Measurements from ENCODE around the gene AVPR1B. TPM values are rescaled to one million over a fixed set of nuclear protein-coding genes. Genes with fewer than 3 reads are reported as not detected.

Gene AVPR1B
- total and polyA plus RNA-seq, 2 of the 13 experiments (the other 11 are each of a cell fraction or from before 2014, with no cell fraction given): 0.05 TPM; not detected in 1

DNA sequence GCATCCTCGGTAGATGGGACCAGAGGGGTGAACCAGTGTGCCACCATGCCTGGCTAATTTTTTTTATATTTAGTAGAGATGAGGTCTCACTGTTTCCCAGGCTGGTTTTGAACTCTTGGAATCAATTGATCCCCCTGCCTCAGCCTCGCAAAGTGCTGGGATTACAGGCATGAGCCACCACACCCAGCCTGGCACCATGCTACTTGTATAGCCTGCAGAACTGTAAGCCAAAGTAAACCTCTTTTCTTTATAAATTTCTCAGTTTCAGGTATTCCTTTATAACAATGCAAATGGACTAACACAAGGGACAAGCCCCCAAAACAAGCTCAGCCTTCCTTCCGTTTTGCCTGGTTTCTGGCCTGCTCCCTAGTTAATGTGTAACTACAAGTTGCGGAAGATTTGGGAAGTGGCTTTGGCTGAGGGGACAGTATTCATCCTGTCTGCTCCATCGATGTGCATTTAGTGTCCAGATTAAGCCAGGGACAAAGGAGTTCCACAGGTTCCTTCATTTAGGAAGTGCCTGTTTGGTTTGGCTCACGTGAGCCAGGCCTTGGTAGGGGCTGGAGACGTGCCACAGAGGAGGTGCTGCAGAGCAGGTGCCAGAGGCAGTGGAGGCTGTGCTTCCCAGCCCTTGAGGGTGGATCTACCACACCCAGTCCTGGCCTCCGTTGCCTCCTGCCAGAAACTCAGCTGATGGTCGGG, 4.4 kb downstream of the AVPR1B start (continued):
- TF ChIP-seq ZNF770 (CRISPR knock-in tag; IDR thresholded peaks at IDR 0.05): peak; percentile 50
- TF ChIP-seq POLR2A (IDR thresholded peaks at IDR 0.05; ENCODE audit: insufficient read depth in 1 of 2, low read depth in 2 of 2, low read length in 2 of 2): peak in 1 of 2 experiments; percentile 42; a peak in 1 of 4 replicates
- peak; percentile 50; the same call in 1 of the 2 replicates for TF ChIP-seq ZFY (CRISPR knock-in tag; IDR thresholded peaks at IDR 0.05)
- TF ChIP-seq PRMT3 (CRISPR knock-in tag; IDR thresholded peaks at IDR 0.05; ENCODE audit: borderline replicate concordance, low read depth): no peak
- TF ChIP-seq ZFP62 (CRISPR knock-in tag; IDR thresholded peaks at IDR 0.05): no peak
- TF ChIP-seq, protein P1, sequence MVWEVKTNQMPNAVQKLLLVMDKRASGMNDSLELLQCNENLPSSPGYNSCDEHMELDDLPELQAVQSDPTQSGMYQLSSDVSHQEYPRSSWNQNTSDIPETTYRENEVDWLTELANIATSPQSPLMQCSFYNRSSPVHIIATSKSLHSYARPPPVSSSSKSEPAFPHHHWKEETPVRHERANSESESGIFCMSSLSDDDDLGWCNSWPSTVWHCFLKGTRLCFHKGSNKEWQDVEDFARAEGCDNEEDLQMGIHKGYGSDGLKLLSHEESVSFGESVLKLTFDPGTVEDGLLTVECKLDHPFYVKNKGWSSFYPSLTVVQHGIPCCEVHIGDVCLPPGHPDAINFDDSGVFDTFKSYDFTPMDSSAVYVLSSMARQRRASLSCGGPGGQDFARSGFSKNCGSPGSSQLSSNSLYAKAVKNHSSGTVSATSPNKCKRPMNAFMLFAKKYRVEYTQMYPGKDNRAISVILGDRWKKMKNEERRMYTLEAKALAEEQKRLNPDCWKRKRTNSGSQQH (CRISPR knock-in tag; IDR thresholded peaks at IDR 0.05; ENCODE audit: low read depth): no peak
- TF ChIP-seq SNAPC2 (CRISPR knock-in tag; IDR thresholded peaks at IDR 0.05): no peak
- TF ChIP-seq, protein P2, sequence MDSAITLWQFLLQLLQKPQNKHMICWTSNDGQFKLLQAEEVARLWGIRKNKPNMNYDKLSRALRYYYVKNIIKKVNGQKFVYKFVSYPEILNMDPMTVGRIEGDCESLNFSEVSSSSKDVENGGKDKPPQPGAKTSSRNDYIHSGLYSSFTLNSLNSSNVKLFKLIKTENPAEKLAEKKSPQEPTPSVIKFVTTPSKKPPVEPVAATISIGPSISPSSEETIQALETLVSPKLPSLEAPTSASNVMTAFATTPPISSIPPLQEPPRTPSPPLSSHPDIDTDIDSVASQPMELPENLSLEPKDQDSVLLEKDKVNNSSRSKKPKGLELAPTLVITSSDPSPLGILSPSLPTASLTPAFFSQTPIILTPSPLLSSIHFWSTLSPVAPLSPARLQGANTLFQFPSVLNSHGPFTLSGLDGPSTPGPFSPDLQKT (CRISPR knock-in tag; IDR thresholded peaks at IDR 0.05; ENCODE audit: borderline replicate concordance): no peak
- TF ChIP-seq, protein P3, sequence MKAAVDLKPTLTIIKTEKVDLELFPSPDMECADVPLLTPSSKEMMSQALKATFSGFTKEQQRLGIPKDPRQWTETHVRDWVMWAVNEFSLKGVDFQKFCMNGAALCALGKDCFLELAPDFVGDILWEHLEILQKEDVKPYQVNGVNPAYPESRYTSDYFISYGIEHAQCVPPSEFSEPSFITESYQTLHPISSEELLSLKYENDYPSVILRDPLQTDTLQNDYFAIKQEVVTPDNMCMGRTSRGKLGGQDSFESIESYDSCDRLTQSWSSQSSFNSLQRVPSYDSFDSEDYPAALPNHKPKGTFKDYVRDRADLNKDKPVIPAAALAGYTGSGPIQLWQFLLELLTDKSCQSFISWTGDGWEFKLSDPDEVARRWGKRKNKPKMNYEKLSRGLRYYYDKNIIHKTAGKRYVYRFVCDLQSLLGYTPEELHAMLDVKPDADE (CRISPR knock-in tag; IDR thresholded peaks at IDR 0.05): no peak
- TF ChIP-seq CEBPG (CRISPR knock-in tag; IDR thresholded peaks at IDR 0.05): peak; percentile 56
- TF ChIP-seq ZNF773 (CRISPR knock-in tag; IDR thresholded peaks at IDR 0.05; ENCODE audit: borderline replicate concordance): no peak
- TF ChIP-seq, protein P4, sequence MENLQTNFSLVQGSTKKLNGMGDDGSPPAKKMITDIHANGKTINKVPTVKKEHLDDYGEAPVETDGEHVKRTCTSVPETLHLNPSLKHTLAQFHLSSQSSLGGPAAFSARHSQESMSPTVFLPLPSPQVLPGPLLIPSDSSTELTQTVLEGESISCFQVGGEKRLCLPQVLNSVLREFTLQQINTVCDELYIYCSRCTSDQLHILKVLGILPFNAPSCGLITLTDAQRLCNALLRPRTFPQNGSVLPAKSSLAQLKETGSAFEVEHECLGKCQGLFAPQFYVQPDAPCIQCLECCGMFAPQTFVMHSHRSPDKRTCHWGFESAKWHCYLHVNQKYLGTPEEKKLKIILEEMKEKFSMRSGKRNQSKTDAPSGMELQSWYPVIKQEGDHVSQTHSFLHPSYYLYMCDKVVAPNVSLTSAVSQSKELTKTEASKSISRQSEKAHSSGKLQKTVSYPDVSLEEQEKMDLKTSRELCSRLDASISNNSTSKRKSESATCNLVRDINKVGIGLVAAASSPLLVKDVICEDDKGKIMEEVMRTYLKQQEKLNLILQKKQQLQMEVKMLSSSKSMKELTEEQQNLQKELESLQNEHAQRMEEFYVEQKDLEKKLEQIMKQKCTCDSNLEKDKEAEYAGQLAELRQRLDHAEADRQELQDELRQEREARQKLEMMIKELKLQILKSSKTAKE (CRISPR knock-in tag; IDR thresholded peaks at IDR 0.05; ENCODE audit: borderline replicate concordance): no peak
- TF ChIP-seq ZBTB42 (CRISPR knock-in tag; IDR thresholded peaks at IDR 0.05): no peak
- TF ChIP-seq ZNF879 (CRISPR knock-in tag; IDR thresholded peaks at IDR 0.05): 0 out of 2 replicates have a peak, but pooled peaks have one; percentile 44
- TF ChIP-seq IRX3 (CRISPR knock-in tag; IDR thresholded peaks at IDR 0.05; ENCODE audit: borderline replicate concordance, low read depth): no peak
- peak; percentile 31; the same call in 1 of the 2 replicates for TF ChIP-seq ZNF441 (CRISPR knock-in tag; IDR thresholded peaks at IDR 0.05; ENCODE audit: borderline replicate concordance)
- no peak for TF ChIP-seq RARG (CRISPR knock-in tag; IDR thresholded peaks at IDR 0.05; ENCODE audit: low read depth)
- no peak for TF ChIP-seq ZNF264 (CRISPR knock-in tag; IDR thresholded peaks at IDR 0.05)
- TF ChIP-seq, protein P5, sequence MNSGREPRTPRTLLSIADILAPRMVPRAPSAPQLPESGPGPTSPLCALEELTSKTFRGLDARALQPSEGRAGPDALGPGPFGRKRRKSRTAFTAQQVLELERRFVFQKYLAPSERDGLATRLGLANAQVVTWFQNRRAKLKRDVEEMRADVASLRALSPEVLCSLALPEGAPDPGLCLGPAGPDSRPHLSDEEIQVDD (CRISPR knock-in tag; IDR thresholded peaks at IDR 0.05; ENCODE audit: borderline replicate concordance): no peak
- TF ChIP-seq NCOR1 (IDR thresholded peaks at IDR 0.05; ENCODE audit: borderline replicate concordance, low read length): no peak
- no peak for TF ChIP-seq SIX4 (CRISPR knock-in tag; IDR thresholded peaks at IDR 0.05)
- TF ChIP-seq MEIS1 (CRISPR knock-in tag; IDR thresholded peaks at IDR 0.05; ENCODE audit: borderline replicate concordance): 0 out of 2 replicates have a peak, but pooled peaks have one; percentile 12
